Glutamatergic neuron (in vitro differentiated cells): ENCODE measurements around the gene GLT1D1. TPM values are rescaled to one million over a fixed set of nuclear protein-coding genes. Genes with fewer than 3 reads are reported as not detected.

ENCODE experiments used
- DNase-seq: peaks from one replicate; pipeline ENCODE4 v3.0.0; 2022
- H3K27ac Mint-ChIP-seq: one replicate; pipeline ENCODE4 v1.8.0; 2020; ENCODE audit warnings: mild to moderate bottlenecking, mixed read lengths, inconsistent platforms; ENCODE audit not compliant: unreplicated experiment
- H3K27me3 Mint-ChIP-seq: one replicate; pipeline ENCODE4 v1.8.0; 2020; ENCODE audit warnings: mild to moderate bottlenecking, moderate library complexity, mixed read lengths, inconsistent platforms; ENCODE audit not compliant: unreplicated experiment
- H3K36me3 Mint-ChIP-seq: one replicate; pipeline ENCODE4 v1.8.0; 2020; ENCODE audit warnings: mild to moderate bottlenecking, mixed read lengths, inconsistent platforms; ENCODE audit not compliant: unreplicated experiment
- H3K4me1 Mint-ChIP-seq: one replicate; pipeline ENCODE4 v1.8.0; 2020; ENCODE audit warnings: mild to moderate bottlenecking, low read depth, mixed read lengths, inconsistent platforms; ENCODE audit not compliant: unreplicated experiment
- H3K4me3 Mint-ChIP-seq: one replicate; pipeline ENCODE4 v1.8.0; 2020; ENCODE audit warnings: mild to moderate bottlenecking, mixed read lengths, inconsistent platforms; ENCODE audit not compliant: unreplicated experiment
- H3K9me3 Mint-ChIP-seq: one replicate; pipeline ENCODE4 v1.8.0; 2020; ENCODE audit warnings: mild to moderate bottlenecking, moderate library complexity, mixed read lengths, inconsistent platforms; ENCODE audit not compliant: unreplicated experiment
- CTCF ChIP-seq: fragments of 200-600 bp; sonication (generic); IDR thresholded peaks from one replicate; pipeline ENCODE4 v1.5.0; 2021; ENCODE audit not compliant: partially characterized antibody, unreplicated experiment
- total RNA-seq: library from RNA; stranded (reverse); fragmentation: NEBNext Ultra II Directional; extraction: Animal tissue kit (Norgen Biotek cat#: 25700); gene quantifications from one replicate; pipeline ENCODE4 v1.2.1, GENCODE V29; 2021; ENCODE audit not compliant: unreplicated experiment

GLT1D1 gene
- total RNA-seq, 1 donor from 2014 or later: 4.4 TPM

GRCh38 chr12:128959901-128960300, 106.6 kb downstream of the GLT1D1 start:
- peaks cover 13% of the 10 kb centered on the region for H3K9me3 Mint-ChIP-seq
- H3K27ac Mint-ChIP-seq: no peak overlapping the region
- H3K4me1 Mint-ChIP-seq: peaks cover 5% of the 10 kb centered on the region
- DNase-seq: no peak
- H3K36me3 Mint-ChIP-seq: peaks cover 12% of the 10 kb centered on the region
- peaks cover 2% of the 10 kb centered on the region for H3K27me3 Mint-ChIP-seq
- H3K4me3 Mint-ChIP-seq: no peak overlapping the region
- no peak for TF ChIP-seq CTCF

GRCh38 chr12:128961308-128961902, 108.1 kb downstream of the GLT1D1 start:
- no peak overlapping the region for H3K4me3 Mint-ChIP-seq
- H3K9me3 Mint-ChIP-seq: peaks cover 13% of the 10 kb centered on the region
- H3K27me3 Mint-ChIP-seq: peaks cover 2% of the 10 kb centered on the region
- no peak overlapping the region for H3K27ac Mint-ChIP-seq
- no peak for TF ChIP-seq CTCF
- H3K4me1 Mint-ChIP-seq: peaks cover 5% of the 10 kb centered on the region
- H3K36me3 Mint-ChIP-seq: peaks cover 10% of the 10 kb centered on the region
- DNase-seq: no peak

- no peak for DNase-seq
- Mint-ChIP-seq H3K27ac (no peak overlapping the region), H3K36me3 (peaks cover 10% of the 10 kb centered on the region), H3K9me3 (peaks cover 10% of the 10 kb centered on the region), H3K4me1 (peaks cover 2% of the 10 kb centered on the region), H3K27me3 (peaks cover 2% of the 10 kb centered on the region), H3K4me3 (no peak overlapping the region)
- TF ChIP-seq CTCF: no peak
These were observed 108.7 kb downstream of the GLT1D1 start for GRCh38 chr12:128961957-128962356.

GRCh38 chr12:128966203-128966810, 113.0 kb downstream of the GLT1D1 start:
- Mint-ChIP-seq H3K4me3 (no peak overlapping the region), H3K36me3 (peaks cover 14% of the 10 kb centered on the region), H3K9me3 (peaks cover 13% of the 10 kb centered on the region), H3K27ac (no peak overlapping the region), H3K27me3 (peaks cover 6% of the 10 kb centered on the region), H3K4me1 (peaks cover 4% of the 10 kb centered on the region)
- DNase-seq: no peak
- no peak for TF ChIP-seq CTCF

GRCh38 chr12:128968668-128969067, 115.4 kb downstream of the GLT1D1 start:
- Mint-ChIP-seq H3K9me3 (peaks cover 16% of the 10 kb centered on the region), H3K4me3 (peak overlapping the region; percentile 16), H3K4me1 (peaks cover 9% of the 10 kb centered on the region), H3K27me3 (peaks cover 9% of the 10 kb centered on the region), H3K27ac (no peak overlapping the region), H3K36me3 (peaks cover 14% of the 10 kb centered on the region)
- DNase-seq: no peak
- no peak for TF ChIP-seq CTCF
